Glutamatergic neuron (in vitro differentiated cells): ENCODE measurements around the gene GFPT2. TPM values are rescaled to one million over a fixed set of nuclear protein-coding genes. Genes with fewer than 3 reads are reported as not detected.
"Not testable (repeated sequence)": the region's sequence is repeated elsewhere in the genome, so short reads cannot be mapped to it uniquely, and the experiment has no call there.

Experiments
- DNase-seq: peaks from one replicate; pipeline ENCODE4 v3.0.0; 2022
- H3K27ac Mint-ChIP-seq: one replicate; pipeline ENCODE4 v1.8.0; 2020; ENCODE audit warnings: mild to moderate bottlenecking, mixed read lengths, inconsistent platforms; ENCODE audit not compliant: unreplicated experiment
- H3K27me3 Mint-ChIP-seq: one replicate; pipeline ENCODE4 v1.8.0; 2020; ENCODE audit warnings: mild to moderate bottlenecking, moderate library complexity, mixed read lengths, inconsistent platforms; ENCODE audit not compliant: unreplicated experiment
- H3K36me3 Mint-ChIP-seq: one replicate; pipeline ENCODE4 v1.8.0; 2020; ENCODE audit warnings: mild to moderate bottlenecking, mixed read lengths, inconsistent platforms; ENCODE audit not compliant: unreplicated experiment
- H3K4me1 Mint-ChIP-seq: one replicate; pipeline ENCODE4 v1.8.0; 2020; ENCODE audit warnings: mild to moderate bottlenecking, low read depth, mixed read lengths, inconsistent platforms; ENCODE audit not compliant: unreplicated experiment
- H3K4me3 Mint-ChIP-seq: one replicate; pipeline ENCODE4 v1.8.0; 2020; ENCODE audit warnings: mild to moderate bottlenecking, mixed read lengths, inconsistent platforms; ENCODE audit not compliant: unreplicated experiment
- H3K9me3 Mint-ChIP-seq: one replicate; pipeline ENCODE4 v1.8.0; 2020; ENCODE audit warnings: mild to moderate bottlenecking, moderate library complexity, mixed read lengths, inconsistent platforms; ENCODE audit not compliant: unreplicated experiment
- total RNA-seq: library from RNA; stranded (reverse); fragmentation: NEBNext Ultra II Directional; extraction: Animal tissue kit (Norgen Biotek cat#: 25700); gene quantifications from one replicate; pipeline ENCODE4 v1.2.1, GENCODE V29; 2021; ENCODE audit not compliant: unreplicated experiment
- TF ChIP-seq, protein P1 (sequence below): fragments of 200-600 bp; sonication (generic); IDR thresholded peaks from one replicate; pipeline ENCODE4 v1.5.0; 2021; ENCODE audit not compliant: partially characterized antibody, unreplicated experiment

The GFPT2 gene
- total RNA-seq, 1 donor from 2014 or later, result 11.6 TPM

GRCh38 chr5:180299526-180299925, 53.6 kb downstream of the GFPT2 start:
- no peaks in the 10 kb centered on the region for H3K4me1 Mint-ChIP-seq
- no peak overlapping the region for H3K4me3 Mint-ChIP-seq
- no peak overlapping the region for H3K27ac Mint-ChIP-seq
- peaks cover 5% of the 10 kb centered on the region for H3K27me3 Mint-ChIP-seq
- DNase-seq, result no peak
- peaks cover 4% of the 10 kb centered on the region for H3K9me3 Mint-ChIP-seq
- TF ChIP-seq, protein P1, sequence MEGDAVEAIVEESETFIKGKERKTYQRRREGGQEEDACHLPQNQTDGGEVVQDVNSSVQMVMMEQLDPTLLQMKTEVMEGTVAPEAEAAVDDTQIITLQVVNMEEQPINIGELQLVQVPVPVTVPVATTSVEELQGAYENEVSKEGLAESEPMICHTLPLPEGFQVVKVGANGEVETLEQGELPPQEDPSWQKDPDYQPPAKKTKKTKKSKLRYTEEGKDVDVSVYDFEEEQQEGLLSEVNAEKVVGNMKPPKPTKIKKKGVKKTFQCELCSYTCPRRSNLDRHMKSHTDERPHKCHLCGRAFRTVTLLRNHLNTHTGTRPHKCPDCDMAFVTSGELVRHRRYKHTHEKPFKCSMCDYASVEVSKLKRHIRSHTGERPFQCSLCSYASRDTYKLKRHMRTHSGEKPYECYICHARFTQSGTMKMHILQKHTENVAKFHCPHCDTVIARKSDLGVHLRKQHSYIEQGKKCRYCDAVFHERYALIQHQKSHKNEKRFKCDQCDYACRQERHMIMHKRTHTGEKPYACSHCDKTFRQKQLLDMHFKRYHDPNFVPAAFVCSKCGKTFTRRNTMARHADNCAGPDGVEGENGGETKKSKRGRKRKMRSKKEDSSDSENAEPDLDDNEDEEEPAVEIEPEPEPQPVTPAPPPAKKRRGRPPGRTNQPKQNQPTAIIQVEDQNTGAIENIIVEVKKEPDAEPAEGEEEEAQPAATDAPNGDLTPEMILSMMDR, result no peak
- peaks cover 7% of the 10 kb centered on the region for H3K36me3 Mint-ChIP-seq

- not testable (repeated sequence) for H3K36me3 Mint-ChIP-seq, H3K9me3 Mint-ChIP-seq, H3K27me3 Mint-ChIP-seq, H3K4me1 Mint-ChIP-seq, DNase-seq, H3K4me3 Mint-ChIP-seq, H3K27ac Mint-ChIP-seq
Observed at GRCh38 chr5:180299014-180299413, 54.1 kb downstream of the GFPT2 start.

- Mint-ChIP-seq H3K9me3 (peaks cover 10% of the 10 kb centered on the region), H3K4me3 (no peak overlapping the region), H3K4me1 (peaks cover 3% of the 10 kb centered on the region), H3K27ac (no peak overlapping the region), H3K36me3 (peaks cover 7% of the 10 kb centered on the region), H3K27me3 (peaks cover 5% of the 10 kb centered on the region)
- DNase-seq, result no peak
- TF ChIP-seq, protein P1, result no peak
Observed at GRCh38 chr5:180297587-180298282, 55.4 kb downstream of the GFPT2 start.

DNA sequence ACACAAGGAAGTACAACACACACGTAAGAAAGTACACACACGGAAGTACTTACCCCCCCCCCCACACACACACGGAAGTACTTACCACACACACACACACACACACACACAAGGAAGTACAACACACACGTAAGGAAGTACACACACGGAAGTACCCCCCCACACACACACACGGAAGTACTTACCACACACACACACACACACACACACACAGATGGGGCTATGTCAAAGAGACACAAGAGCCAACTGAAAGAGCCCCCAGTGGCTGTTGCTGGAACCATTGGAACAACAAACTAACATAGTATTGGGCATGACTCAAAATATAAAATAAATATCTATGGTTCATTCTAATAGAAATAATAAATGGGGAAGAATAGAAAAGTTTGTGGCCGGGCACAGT, 56.4 kb downstream of the GFPT2 start:
- no peak for DNase-seq
- Mint-ChIP-seq H3K4me3 (no peak overlapping the region), H3K27ac (no peak overlapping the region)

DNA sequence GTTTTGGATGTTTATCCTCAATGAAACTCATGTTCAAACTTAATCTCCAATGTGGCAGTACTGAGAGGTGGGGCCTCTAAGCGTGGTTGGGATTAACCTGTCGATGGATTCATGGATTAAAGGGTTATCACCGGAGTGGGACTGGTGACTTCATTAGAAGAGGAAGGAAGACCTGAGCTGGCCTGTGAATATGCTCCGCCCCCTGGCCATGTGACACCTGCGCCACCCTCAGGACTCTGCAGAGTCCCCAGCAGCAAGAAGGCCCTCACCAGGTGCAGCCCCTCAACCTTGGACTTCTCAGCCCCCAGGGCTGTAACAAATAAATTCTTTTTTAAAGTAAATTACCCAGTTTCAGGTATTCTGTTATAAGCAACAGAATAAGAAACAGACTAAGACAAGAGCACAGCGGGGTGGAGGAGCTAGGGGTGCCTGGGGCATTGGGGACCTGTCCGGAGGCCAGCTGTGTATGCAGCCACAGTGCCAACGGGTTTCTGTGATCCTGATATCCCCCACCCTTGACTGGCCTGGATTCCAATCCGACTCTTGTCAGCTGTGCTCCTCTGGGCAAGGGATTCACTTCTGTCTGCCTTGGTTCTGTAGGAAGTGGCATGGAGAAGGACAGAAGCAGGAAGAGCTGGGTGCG, 58.1 kb downstream of the GFPT2 start:
- DNase-seq, result no peak
- Mint-ChIP-seq H3K27ac (no peak overlapping the region), H3K4me1 (peaks cover 13% of the 10 kb centered on the region), H3K36me3 (peaks cover 9% of the 10 kb centered on the region), H3K4me3 (no peak overlapping the region), H3K9me3 (peaks cover 20% of the 10 kb centered on the region), H3K27me3 (peaks cover 13% of the 10 kb centered on the region)
- TF ChIP-seq, protein P1, result no peak

More for the DNA sequence above, 56.4 kb downstream of the GFPT2 start:
- TF ChIP-seq, protein P1, result no peak
- H3K36me3 Mint-ChIP-seq, result peaks cover 7% of the 10 kb centered on the region
- H3K9me3 Mint-ChIP-seq, result peaks cover 13% of the 10 kb centered on the region
- H3K27me3 Mint-ChIP-seq, result peaks cover 8% of the 10 kb centered on the region
- H3K4me1 Mint-ChIP-seq, result peaks cover 3% of the 10 kb centered on the region
